Activated gamma-delta T cell treated with Interleukin-2 at 50 U/mL for 16 hours (primary cell): ENCODE data around the gene RALGPS2.

Experiments
- DNase-seq: peaks from one replicate; pipeline ENCODE4 v3.0.0-alpha.2; 2020

Gene RALGPS2

DNA sequence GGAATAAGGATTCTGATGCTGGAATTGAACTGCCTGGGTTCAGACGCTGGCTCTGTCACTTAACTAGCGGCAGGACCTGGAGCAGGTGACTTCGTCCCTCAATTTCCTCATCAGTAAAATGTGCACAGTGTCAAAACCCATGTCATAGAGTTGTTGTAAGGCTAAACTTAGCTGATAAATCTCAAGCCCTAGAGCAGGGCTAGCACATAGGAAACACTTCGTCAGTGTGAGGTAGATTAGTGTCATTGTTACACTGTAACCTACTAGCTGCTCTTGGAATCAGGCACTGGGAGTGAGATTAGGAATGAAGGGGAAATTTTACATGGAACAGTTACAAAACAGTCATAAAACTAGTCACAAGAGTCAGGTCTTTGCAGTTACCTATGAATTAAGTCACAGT lies 202.0 kb downstream of the RALGPS2 start:
- no peak for DNase-seq

DNA sequence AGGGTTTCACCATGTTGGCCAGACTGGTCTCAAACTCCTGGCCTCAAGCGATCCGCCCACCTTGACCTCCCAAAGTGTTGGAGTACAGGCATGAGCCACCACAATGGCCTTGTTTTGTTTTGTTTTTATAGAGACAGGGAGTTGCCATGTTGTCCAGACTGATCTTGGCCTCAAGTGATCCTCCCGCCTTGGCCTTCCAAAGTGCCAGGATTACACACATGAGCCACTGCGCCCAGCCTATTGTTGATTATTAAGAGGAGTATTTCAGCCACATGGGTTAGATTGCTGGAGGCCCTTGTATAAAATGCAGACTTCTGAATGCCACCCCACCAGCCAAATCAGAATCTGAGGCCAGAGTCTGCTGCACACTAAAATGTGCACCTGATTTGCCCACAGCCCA lies 203.0 kb downstream of the RALGPS2 start:
- no peak for DNase-seq

DNA sequence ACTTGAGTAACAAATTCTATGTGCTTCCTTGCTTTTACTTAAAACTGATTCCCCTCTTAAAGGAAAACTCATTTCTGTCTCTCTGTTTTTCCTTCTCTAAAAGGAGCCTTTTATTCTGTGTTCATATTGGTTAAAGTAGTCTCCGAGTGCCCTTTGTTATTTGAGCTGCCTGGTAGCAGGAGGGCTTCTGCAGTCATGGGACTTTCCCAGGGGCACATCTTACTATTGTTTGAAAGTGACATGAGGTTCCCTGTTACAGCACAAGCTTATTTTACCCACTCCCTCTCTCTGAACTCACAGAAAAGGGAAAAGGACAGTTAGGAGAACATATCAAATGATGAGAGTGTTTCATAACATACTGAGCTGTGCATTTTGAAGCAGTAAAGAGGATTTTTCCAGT lies 203.9 kb downstream of the RALGPS2 start:
- DNase-seq: no peak

DNA sequence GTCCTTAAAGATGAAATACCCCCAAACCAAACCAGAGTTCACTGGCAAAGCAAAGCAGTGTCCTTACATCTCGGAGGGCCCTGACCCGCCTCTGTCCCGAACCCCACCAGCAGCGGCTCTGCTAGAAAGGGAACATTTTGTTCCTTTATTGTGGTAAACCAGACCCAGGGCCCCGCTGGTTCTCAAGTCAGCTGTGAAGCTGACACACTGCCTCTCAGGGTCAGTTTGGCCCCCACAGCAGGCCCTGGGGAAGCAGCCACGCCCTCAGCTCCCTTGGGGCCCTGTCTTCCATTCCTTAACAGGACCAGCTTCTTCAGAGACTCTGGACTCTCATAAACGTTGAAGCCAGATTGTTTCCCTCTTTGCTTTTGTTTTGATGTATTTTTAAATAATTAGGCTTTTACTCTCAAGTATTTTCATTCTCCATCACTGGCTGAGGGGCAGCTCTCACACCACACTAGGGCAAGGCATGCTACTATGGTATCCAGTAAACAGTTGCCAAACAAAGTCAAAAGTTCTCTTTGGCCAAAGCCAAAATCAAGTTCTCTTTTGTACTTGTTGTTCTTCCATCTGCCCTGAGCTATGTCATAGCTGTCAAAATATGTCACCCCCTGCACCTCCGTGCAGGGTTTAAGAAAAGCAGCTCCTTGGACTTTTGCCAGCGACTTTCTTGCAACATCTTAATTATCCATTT lies 207.0 kb downstream of the RALGPS2 start:
- no peak for DNase-seq

DNA sequence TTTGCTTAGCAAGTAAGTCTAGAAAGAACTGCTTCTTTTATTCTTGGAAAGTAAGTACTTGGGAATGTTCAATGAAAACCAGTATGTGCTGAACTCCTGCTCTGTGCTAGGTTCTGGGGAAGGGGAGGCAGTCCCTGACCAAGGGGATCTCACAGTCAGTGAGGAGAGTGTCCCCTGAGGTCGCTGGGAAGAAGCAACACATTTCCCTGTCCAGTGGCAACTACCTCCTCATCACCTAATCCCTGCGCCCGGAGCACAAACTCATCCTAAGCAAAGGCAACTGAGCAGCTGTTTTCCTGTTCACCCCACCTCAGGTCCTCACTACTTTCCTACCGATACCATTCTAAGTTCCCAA lies 207.5 kb downstream of the RALGPS2 start:
- DNase-seq: no peak

DNA sequence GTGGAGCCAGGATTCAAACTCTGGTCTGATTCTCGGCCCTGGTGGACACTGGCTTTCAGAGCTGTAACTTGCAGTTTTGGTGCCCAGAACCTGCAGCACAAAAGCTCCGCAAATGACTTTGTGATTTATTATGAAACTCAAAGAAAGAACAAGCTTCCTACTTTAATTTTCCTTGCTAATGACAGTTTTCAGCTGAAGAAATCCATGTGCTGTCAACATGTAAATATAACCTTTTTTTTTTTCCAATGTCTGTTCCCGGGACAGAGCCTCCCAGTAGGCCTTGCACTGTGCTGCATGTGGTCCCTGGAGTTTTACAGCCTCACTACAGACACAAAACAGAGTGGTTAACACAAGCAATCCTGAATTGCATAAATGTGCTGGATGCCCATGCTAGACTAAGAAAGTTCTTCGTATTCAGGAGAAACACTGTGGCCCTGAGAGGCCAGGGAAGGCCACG lies 208.1 kb downstream of the RALGPS2 start:
- no peak for DNase-seq

DNA sequence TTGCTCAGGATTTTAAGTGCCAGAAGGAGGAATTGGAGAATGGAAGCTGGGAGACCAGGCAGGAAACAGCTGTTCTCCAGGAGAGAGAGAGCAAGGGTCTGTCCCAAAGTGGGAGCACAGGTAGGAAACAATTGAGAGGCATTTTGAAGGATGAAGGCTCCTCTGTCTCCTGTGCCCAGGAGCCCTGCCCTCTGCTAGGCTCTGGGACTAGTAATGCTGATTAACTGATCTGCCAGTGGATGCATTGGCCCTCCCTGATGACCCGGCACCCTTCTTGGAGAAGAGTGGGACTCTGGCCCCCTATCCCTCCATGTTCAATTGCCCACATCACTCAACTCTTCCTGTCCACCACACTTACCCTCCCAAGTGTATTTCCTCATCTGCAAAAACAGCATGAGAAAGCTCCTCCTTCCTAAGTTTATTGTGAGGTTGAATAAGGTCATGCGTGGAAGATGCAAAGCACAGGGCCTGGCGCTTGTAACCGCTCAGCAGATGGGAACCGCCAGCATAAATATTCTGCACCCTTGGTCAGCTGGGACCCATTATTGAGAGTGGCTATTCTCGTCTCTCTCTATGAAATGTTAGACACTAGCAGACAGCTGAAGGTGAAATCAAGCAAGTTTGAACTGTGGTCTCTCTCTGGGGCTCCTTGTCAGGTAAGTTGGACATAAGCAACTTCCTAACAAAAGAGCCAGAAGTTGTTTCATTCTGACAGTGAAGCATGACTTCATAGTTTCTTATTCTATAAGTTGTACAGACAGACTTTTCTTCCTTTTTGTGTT lies 208.9 kb downstream of the RALGPS2 start:
- no peak for DNase-seq

DNA sequence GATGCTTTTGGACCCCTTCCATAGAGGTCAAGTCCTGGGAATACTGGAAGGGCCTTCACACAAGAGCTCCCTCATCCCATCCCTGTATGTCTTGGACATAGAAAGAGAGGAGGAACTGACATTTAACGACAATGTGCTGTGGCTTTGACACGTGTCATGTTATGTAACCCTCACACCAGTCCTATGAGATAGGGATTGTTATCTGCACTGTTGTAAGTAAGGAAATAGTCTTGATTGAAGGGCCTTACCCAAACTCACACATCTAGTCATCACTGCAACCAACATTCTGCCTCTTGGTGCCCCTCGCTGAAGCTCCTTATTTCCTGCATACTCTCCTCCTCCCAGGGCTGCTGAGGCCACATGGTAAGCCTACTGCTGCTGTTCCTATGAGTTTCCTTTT lies 209.5 kb downstream of the RALGPS2 start:
- DNase-seq: no peak

DNA sequence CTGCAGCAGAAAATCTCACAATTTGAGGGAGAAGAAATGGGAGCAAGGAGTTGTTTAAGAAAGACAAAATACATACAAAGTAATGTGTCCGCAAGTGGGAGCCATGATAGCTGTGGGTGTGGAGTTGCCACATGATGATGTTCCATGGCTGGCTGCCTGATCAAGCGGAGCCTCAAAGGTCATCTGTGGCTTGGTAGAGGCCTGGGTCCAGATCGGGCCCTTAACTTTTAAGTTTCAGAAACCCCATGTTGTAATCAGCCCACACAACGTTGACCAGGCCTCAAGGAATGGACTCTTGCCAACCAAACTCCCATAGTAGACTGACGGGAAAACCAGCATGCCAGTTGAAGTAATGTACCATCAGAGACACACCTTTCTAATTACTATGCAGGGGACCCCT lies 210.6 kb downstream of the RALGPS2 start:
- no peak for DNase-seq

DNA sequence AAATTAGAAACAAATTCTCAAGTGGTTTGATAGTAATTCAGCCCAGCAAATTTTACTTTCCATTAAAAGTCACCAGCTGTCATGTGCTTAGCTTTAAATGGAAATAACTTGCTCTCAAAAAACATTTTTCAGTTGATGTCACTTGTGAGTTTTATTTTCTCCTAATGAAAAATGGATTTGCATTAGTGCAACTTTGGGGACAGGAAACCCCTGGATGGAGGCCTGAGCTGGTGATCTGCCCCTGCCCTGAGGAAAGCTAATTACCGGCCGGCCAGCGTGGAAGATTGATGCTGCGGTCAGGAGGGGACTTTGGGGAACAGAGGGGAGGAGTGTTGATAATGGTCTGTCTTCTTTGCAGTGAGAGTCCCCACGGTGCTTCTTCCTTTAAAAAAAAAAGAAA lies 212.7 kb downstream of the RALGPS2 start:
- no peak for DNase-seq

DNA sequence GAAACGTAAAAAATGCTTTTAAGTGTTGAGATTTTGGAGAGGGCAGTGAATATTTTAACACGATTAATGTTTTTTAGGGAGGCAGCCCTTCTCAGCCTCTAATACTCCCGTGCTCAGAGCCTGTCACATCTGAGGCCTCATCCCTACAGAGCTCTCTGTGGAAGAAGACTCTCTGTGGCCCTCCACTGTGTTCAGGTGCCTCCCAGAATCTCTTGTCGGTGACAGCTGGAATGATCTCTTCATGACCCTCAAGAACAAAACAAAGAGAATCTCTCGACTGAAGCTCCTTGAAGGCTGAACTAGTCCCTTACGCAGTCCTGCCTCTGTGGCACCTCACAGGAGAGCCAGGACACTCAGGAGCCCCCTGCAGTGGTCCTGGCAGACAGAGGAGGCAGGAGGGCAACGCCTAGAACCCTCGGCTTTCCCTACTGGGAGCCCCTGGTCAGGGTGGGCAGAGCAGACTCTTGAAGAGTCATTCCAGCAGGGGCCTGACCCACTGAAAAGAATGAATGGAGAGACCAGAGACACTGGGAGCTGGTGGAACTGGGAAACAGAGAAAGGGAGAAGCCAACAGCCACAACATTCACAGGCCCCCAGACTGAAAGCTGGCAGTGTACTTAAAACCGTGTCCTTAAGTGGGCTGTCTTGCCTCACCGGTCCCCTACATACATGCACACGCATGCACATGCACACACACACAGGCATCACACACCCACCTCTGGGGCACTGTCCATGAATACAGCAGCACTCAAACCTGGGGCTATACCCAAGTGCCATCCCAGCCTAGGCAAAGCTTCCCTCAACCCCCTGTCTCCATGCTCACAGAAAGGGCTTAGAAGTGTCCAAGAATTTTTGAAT lies 213.3 kb downstream of the RALGPS2 start:
- DNase-seq: no peak

DNA sequence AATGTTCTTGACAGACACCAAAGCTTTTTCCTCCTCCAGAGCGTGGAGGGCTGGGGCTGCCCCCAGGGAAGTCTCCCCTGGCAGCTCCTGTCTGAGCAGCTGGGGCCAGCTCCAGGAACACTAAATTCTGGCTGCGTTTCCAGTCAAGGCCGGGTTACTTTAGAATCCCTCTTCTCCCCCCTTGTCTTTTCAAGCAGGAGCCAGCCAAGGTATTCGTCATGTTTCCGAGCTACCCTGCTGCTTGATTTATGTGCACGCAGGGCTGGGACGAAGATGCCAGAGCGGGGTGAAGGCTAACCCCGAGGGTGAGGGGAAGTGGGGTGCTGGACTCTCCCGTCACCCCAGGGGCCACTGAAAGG lies 213.9 kb downstream of the RALGPS2 start:
- no peak for DNase-seq

DNA sequence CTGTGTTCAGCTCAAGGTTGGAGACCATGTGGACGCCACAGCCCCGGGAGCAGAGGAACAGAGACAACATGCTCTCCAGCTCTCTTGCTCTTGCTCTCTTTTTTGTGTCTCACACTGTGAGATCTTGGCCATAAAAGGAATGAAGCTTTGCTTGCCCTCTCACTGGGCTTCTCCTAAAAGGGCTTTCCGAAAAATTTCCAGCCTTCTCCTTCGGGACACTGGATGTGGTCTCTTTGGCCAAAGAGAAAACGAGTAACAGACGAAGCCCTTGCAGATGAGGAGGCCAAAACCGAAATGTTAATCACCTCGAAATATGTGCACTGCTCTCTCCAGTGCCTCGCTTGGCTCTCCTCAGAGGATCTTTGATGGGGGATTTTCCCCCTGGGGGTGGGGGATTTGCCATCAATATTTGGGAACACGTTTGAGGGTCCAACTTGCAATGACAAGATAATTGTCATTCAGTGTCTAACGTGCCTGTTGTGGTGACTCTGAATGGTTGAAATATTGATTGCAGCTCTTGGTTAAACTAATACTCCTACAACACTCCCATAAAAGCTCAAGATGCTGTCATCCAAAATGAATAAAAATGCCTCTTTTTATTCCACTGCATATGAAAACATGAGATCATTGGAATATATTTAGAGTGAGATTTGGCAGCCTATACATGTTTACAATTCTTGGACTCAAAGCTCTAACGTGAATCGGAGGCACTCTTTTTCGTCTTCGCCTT lies 214.5 kb downstream of the RALGPS2 start:
- DNase-seq: no peak

DNA sequence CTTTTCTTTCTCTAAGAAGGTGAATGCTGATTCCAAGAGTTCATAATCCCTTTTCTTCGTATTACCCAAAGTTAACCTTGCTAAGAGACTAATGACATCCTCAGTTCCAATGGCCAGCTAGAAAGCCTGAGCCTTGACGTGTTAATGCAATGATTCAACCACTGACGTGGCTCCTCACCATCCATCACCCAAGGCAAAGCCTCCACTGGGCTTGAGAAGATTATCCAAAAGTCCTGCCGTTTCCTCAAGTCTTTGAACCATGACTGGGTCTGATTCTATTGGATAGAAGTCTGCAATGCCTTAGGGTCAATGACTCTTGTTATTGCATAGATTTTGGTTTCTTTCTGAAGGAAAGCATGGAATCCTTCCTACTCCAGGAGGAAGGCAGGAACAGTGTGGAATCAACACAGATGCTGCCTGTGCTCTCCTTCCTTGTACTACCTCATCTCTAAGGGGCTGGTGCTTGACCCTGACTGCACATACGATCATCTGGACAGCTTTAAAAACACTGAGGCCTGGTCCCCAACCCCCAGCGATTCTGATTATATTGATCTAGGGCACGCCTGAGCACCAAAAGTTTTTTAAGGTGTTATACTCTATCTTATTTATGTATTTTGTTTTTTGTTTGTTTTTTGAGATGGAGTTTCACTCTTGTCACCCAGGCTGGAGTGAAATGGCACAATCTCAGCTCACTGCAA lies 215.2 kb downstream of the RALGPS2 start:
- DNase-seq: no peak

DNA sequence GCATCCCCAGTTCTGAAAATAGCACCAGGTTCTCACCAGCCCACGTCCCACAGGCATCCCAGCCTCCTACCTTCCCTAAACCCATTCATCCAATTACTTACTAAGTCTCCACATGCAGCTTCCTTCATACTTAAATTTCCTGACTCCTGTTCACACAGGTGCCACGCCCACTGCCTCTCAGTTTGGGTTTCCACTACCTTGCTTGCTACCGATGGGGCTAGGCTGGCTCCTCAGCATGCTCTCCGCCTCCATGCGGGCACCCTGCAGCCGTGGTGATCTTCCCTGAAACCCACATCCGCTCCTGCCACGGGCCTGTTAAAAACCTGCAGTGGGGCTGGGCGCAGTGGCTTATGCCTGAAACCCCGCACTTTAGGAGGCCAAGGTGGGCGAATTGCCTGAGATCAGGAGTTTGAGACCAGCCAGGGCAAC lies 216.2 kb downstream of the RALGPS2 start:
- no peak for DNase-seq

DNA sequence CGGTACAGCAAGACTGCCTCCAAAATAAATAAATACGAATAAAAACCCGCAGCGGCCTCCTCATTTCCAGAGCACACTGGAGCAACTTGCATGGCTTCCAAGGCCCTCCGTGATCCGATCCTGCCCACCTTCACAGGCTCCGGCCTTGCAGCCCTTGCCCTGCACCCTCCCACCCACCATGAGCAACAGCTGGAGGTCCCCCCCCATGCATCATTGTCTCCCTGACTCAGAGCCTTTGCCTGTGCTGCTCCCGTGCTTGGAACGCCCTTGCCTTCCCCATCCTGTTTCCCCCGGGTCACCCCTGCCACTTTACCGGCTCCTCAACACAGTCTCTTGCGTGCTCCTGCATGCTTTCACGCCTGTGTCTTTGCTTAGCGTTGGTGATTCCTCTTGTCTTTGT lies 216.8 kb downstream of the RALGPS2 start:
- no peak for DNase-seq

DNA sequence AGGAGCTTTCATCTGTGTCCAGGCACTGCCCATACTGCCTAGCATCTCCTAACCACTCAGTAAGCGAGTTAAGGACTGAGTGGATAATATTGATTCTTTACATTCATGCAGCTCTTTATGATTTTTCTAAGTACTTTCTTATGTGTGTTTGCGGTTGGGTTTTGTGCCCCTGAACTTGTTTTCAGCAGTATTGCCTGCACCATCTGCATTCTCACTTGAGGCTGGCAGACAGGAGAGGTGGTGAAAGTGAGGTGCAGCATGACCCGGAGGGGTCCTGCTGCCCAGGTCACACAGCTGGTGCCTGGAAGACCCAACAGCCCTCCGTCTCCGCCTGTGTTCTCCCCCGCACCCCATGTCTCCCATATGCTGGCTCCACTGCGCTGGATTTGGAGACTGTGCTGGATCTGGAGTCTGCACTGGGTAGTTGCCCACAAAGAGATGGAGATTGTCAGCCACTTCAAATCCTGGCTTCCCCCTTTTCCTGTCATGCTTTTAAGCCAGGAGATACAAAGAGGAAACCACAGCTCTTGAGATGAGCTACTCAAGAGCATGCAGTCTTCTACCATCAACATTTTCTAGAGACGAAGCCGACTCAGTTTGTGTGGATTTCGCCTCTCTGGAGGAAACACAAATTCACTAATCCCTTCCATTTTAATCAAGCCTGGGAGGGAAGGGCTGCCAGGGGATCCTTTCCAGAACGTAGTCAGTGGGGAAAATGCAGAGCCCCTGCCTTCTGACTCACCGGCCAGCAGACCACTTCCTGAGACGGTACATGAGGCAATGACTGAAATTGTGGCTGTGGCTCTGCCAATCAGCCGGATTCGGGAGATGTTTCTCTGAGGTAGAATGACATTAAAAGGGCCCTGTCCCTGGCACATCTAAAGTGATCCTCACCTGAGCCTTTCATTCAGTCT lies 217.5 kb downstream of the RALGPS2 start:
- DNase-seq: no peak

DNA sequence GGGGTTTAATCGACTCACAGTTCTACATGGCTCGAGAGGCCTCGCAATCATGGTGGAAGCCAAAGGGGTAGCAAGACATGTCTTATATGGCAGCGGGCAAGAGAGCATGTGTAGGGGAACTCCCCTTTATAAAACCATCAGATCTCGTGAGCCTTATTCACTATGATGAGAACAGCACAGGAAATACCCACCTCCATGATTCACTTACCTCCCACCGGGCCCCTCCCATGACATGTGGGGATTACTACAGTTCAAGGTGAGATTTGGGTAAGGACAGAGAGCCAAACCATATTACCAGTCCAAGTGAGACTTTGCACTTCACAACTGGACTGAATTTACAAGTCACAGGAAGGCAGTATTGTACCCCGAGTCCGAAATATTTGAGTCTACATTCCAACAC lies 219.7 kb downstream of the RALGPS2 start:
- DNase-seq: no peak

DNA sequence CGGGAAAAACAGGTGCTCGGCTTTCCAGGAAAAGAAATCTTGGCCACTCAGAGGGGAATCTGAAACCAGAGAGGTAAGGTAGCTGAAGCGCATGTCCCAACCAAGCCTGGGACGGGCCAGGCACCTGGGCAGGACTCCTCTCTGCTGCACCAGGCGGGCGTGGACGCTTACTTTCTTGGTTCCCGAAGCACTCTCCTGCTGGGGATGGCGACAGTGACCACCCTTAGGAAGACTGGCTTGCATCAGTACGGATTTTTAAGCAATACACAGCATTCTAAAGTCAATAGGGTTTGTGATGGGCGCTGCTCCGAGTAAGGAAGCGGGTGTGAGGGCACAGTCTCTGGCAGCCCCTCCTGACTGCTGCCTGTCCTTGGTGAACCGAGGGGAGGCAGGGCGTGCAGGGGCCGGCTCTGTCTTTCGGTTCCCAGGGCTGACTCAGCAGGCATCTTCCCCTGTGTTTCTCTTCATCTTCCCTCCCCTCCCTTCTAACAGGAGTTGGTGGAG lies 220.8 kb downstream of the RALGPS2 start:
- no peak for DNase-seq

DNA sequence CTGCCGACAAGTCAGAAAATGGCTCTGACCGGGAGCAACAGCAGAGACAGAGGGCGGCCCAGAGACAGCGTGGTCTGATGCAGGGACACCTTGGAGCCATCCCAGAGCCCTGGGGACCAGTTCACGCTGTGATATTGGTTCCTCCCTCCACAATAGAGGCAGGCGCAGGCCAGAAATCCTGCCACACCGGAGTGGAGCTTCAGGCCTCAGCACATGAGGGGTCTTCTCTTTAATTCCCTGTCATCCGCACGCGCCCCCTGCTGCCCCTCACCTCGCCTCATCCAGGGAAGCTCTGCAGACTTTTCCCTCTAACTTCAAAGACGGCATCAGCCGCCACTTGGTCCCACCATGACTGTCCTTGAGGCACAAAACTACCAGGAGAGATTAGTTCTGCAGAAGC lies 221.4 kb downstream of the RALGPS2 start:
- DNase-seq: no peak
